Measurements from ENCODE around the gene LMOD1.
"Not testable (repeated sequence)": the region's sequence is repeated elsewhere in the genome, so short reads cannot be mapped to it uniquely, and the experiment has no call there.

Gene LMOD1

GRCh38 chr1:201890806-201891450 lies 55.4 kb downstream of the LMOD1 start:
- no peak for DNase-seq

GRCh38 chr1:201890223-201890622 lies 56.1 kb downstream of the LMOD1 start:
- no peak for DNase-seq

GRCh38 chr1:201889090-201889968 lies 57.0 kb downstream of the LMOD1 start:
- DNase-seq: no peak

- DNase-seq: peak; percentile 16
Observed at GRCh38 chr1:201888282-201889089, 57.9 kb downstream of the LMOD1 start, which contains the start of gene SHISA4. Gene SHISA4 (plus strand): TSS chr1:201888898. CDS start chr1:201888995, 97 bp downstream.

- no peak for DNase-seq
Observed at GRCh38 chr1:201887116-201887866, 59.1 kb downstream of the LMOD1 start.

GRCh38 chr1:201886103-201886885 lies 60.1 kb downstream of the LMOD1 start:
- DNase-seq: no peak

- DNase-seq: no peak
Observed at GRCh38 chr1:201885531-201886075, 60.7 kb downstream of the LMOD1 start.

GRCh38 chr1:201884425-201884824 lies 61.9 kb downstream of the LMOD1 start:
- no peak for DNase-seq

GRCh38 chr1:201883786-201884185 lies 62.6 kb downstream of the LMOD1 start:
- no peak for DNase-seq

- DNase-seq: no peak
Observed at GRCh38 chr1:201883266-201883665, 63.1 kb downstream of the LMOD1 start.

- DNase-seq: no peak
Observed at GRCh38 chr1:201882665-201883132, 63.6 kb downstream of the LMOD1 start.

GRCh38 chr1:201881617-201882016 lies 64.7 kb downstream of the LMOD1 start:
- DNase-seq: no peak

- no peak for DNase-seq
Observed at GRCh38 chr1:201880928-201881571, 65.3 kb downstream of the LMOD1 start.

GRCh38 chr1:201877877-201878401 lies 68.4 kb downstream of the LMOD1 start:
- peak; percentile 18 for DNase-seq

- DNase-seq: no peak
Observed at GRCh38 chr1:201876148-201876818, 70.1 kb downstream of the LMOD1 start.

GRCh38 chr1:201874672-201875071 lies 71.7 kb downstream of the LMOD1 start:
- no peak for DNase-seq

- no peak for DNase-seq
Observed at GRCh38 chr1:201870397-201870796, 76.0 kb downstream of the LMOD1 start.

GRCh38 chr1:201861448-201861847 lies 84.9 kb downstream of the LMOD1 start:
- no peak for DNase-seq

GRCh38 chr1:201859424-201859823 lies 86.9 kb downstream of the LMOD1 start:
- DNase-seq: no peak

GRCh38 chr1:201856722-201857121 lies 89.6 kb downstream of the LMOD1 start:
- DNase-seq: not testable (repeated sequence)

Measured in COR-L47 (cell line).